HG03439 (cell line): ENCODE measurements around the gene SPN.
"Not testable (repeated sequence)": the region's sequence is repeated elsewhere in the genome, so short reads cannot be mapped to it uniquely, and the experiment has no call there.

Experiments
- ATAC-seq: cut with Tn5 transposase; IDR thresholded peaks from one replicate; pipeline ENCODE4 v1.9.1; 2021; ENCODE audit warnings: mild to moderate bottlenecking, moderate library complexity; ENCODE audit not compliant: unreplicated experiment

Gene SPN

GRCh38 chr16:29645694-29646187, 17.3 kb upstream of the SPN start:
- no peak for ATAC-seq

DNA sequence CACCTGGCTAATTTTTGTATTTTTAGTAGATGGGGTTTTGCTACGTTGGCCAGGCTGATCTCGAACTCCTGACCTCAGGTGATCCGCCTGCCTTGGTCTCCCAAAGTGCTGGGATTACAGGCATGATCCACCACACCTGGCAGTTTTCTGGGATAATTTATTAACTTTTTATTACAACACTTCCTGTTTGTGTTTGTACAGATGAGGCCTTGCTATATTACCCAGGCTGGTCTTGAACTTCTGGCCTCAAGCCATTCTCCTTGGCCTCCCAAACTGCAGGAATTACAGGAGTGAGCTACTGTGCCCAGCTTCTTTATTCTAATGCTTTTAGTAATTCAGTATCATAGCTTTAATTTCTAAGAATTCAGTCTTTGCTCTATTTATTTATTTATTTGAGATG, 16.1 kb upstream of the SPN start:
- no peak for ATAC-seq

- no peak for ATAC-seq
Measured at GRCh38 chr16:29649588-29650494, 13.2 kb upstream of the SPN start.

- ATAC-seq: no peak
Measured at GRCh38 chr16:29650771-29651170, 12.3 kb upstream of the SPN start.

DNA sequence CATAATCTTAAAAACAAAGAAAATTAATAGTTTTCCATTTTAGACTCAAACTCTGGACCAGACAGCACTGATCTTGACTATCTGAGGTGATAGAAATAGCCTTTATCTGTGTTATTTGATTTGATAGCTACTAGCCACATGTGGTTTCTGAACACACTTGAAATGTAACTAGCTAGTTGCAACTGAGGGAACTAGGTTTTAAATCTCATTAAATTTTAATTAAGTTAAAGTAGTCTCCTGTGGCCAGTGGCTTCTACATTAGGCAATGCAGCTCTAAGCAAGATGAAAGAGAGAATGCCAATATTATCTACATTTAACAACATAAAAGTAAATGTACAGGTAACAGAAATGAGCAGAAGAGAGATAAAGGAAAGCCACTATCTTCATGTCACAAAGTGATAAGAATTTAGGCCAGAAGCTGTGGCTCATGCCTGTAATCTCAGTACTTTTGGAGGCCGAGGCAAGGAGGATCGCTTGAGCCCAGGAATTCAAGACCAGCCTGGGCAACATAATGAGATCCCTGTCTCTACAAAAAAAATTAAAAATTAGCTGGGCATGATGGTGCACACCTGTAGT, 11.2 kb upstream of the SPN start:
- no peak for ATAC-seq

GRCh38 chr16:29653471-29653870, 9.6 kb upstream of the SPN start:
- no peak for ATAC-seq

GRCh38 chr16:29653890-29654289, 9.2 kb upstream of the SPN start:
- not testable (repeated sequence) for ATAC-seq

- ATAC-seq: no peak
Measured at GRCh38 chr16:29656688-29657523, 6.1 kb upstream of the SPN start.

DNA sequence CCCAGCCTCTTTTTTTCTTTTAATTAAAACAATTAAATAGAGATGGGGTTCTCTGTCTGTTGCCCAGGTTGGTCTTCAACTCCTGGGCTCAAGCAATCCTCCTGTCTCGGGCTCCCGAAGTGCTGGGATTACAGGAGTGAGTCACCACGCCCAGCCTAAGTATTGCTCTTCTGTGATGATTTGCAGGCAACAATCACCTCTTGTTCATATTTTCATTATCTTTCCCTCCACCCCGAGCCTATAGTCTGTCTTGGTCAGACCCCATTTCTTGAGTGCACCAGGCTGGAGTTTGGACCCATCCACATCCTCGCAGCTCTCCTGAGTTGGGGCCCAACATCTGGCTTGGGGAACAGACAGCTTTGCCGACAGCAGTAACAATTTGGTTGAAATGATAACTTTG, 4.3 kb upstream of the SPN start:
- no peak for ATAC-seq

- ATAC-seq: no peak
Measured at GRCh38 chr16:29662000-29662728, 883 bp upstream of the SPN start.

DNA sequence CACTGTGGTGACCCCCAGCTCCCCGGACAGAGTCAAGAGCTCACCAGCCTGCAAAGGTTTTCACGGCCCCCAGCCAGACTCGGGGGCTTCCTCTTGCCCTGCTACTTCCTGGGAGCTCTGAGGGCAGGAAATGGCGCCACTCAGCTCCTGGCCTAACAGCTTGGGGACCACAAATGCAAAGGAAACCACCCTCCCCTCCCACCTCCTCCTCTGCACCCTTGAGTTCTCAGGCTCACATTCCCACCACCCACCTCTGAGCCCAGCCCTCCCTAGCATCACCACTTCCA, 375 bp upstream of the SPN start:
- no peak for ATAC-seq

- no peak for ATAC-seq
Measured at GRCh38 chr16:29663807-29664090, 702 bp downstream of the SPN start.

- no peak for ATAC-seq
Measured at GRCh38 chr16:29664091-29664921, 1.3 kb downstream of the SPN start.

DNA sequence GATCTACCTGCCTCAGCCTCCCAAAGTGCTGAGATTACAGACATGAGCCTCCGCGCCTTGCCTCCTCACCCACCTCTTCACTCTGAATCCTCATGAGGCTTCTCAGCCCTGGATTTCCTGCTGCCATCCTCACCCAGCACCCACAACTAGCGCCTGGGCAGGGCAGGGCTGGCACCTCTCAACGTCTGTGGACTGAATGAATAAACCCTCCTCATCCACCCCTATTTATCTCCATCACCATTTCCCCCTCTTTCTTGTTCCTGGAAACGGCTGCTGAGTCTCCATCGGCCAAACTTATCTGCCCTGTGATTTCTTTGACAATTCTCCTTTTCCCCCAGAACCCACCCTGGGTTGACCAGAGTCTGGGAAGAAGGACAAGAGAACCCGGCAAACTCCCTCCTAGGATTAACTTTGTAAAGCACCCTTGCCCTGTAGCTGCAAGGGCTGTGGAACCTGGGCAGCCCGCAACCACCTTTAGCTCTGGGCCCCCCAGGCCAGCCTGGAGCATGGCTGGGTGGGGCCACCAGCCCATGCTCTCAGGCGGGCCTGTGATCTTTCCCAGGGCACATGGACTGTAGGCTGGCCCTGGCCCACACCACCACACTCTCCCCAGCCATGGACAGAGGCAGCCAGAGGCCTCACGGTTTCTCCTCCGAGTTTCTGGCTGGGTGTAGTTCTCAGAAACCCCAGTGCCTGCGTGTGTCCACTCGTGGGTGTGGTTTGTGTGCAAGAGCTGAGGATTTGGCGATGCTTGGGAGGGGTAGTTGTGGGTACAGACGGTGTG, 2.4 kb downstream of the SPN start:
- ATAC-seq: no peak

DNA sequence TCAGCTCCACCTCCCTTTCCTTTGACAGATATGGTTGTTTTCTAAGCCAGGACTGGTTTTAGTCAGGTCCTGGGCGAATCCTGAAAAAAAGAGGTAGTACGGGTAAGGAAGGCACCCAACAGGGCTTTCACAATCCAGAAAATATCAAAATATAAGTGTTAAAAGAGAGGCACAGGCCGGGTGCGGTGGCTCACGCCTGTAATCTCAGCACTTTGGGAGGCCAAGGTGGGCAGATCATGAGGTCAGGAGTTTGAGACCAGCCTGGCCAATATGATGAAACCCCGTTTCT, 4.2 kb downstream of the SPN start:
- ATAC-seq: not testable (repeated sequence)

DNA sequence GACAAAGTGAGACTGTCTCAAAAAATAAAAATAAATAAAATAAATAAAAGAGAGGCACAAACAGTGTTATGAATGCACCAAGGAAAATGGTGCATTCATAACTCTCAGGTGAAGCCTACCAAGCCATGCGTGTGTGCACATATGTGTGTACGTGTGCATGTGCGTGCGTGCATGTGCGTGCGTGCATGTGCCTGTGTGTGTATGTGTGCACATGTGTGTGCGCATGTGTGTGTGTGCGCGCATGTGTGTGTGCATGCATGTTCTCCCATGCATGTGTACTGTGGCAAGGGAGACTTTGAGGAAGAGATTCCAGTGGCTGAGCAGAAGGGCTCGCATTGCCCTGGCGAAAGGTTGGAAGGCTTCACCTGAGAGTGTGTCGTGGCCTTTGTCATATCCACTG, 4.7 kb downstream of the SPN start:
- no peak for ATAC-seq

GRCh38 chr16:29668267-29668666, 5.2 kb downstream of the SPN start:
- ATAC-seq: no peak

GRCh38 chr16:29673501-29673900, 10.5 kb downstream of the SPN start:
- no peak for ATAC-seq

GRCh38 chr16:29674188-29674587, 11.1 kb downstream of the SPN start:
- no peak for ATAC-seq
